ENCODE results near the gene EMC7.

DNA sequence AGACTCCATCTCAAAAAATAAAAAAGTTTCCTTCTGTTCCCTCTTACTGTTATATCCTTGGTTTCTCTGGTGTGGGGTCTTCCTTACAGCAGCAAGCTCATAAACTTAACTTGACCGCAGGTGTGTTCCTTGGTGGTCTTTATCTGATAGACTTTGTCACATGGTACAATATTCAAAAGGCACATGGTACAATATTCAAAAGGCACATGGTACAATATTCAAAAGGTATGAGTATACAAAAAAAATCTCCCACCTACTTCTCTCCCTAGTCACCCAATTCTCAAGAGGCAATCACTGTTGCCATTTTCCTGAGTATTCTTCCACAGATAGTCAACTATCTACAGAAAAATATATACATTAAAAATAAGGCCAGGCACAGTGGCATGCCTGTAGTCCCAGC lies 4.8 kb upstream of the EMC7 start:
- TF ChIP-seq CTCF (IDR thresholded peaks at IDR 0.05 in 2 of 3, conservative IDR thresholded peaks at IDR 0.05 in 1 of 3; ENCODE audit: borderline replicate concordance in 1 of 3, insufficient read depth in 1 of 3, low read depth in 2 of 3, low read length in 2 of 3) (no peak), SRF (IDR thresholded peaks at IDR 0.05; ENCODE audit: low read depth) (no peak), EZH2 (IDR thresholded peaks at IDR 0.05) (no peak), POLR2AphosphoS5 (IDR thresholded peaks at IDR 0.05; ENCODE audit: low read depth, low read length) (no peak), TCF7L2 (IDR thresholded peaks at IDR 0.05; ENCODE audit: borderline replicate concordance, extremely low read depth, insufficient read depth, insufficient read length) (no peak), POLR2A (IDR thresholded peaks at IDR 0.05; ENCODE audit: borderline replicate concordance, extremely low read depth, insufficient read depth, insufficient read length) (no peak), MAX (IDR thresholded peaks at IDR 0.05) (no peak), CEBPB (IDR thresholded peaks at IDR 0.05; ENCODE audit: low read depth) (no peak), EZH2phosphoT487 (IDR thresholded peaks at IDR 0.05; ENCODE audit: borderline replicate concordance) (no peak), YY1 (IDR thresholded peaks at IDR 0.05; ENCODE audit: extremely low read depth, insufficient replicate concordance, low read depth, low read length) (no peak), ATF3 (IDR thresholded peaks at IDR 0.05) (no peak), RAD21 (IDR thresholded peaks at IDR 0.05; ENCODE audit: low read depth) (no peak)
- TF ChIP-seq, protein P1, sequence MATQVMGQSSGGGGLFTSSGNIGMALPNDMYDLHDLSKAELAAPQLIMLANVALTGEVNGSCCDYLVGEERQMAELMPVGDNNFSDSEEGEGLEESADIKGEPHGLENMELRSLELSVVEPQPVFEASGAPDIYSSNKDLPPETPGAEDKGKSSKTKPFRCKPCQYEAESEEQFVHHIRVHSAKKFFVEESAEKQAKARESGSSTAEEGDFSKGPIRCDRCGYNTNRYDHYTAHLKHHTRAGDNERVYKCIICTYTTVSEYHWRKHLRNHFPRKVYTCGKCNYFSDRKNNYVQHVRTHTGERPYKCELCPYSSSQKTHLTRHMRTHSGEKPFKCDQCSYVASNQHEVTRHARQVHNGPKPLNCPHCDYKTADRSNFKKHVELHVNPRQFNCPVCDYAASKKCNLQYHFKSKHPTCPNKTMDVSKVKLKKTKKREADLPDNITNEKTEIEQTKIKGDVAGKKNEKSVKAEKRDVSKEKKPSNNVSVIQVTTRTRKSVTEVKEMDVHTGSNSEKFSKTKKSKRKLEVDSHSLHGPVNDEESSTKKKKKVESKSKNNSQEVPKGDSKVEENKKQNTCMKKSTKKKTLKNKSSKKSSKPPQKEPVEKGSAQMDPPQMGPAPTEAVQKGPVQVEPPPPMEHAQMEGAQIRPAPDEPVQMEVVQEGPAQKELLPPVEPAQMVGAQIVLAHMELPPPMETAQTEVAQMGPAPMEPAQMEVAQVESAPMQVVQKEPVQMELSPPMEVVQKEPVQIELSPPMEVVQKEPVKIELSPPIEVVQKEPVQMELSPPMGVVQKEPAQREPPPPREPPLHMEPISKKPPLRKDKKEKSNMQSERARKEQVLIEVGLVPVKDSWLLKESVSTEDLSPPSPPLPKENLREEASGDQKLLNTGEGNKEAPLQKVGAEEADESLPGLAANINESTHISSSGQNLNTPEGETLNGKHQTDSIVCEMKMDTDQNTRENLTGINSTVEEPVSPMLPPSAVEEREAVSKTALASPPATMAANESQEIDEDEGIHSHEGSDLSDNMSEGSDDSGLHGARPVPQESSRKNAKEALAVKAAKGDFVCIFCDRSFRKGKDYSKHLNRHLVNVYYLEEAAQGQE (IDR thresholded peaks at IDR 0.05; ENCODE audit: low read depth), result no peak
